NB4 (cell line): ENCODE results near the gene SGMS2.

ENCODE experiments used
- DNase-seq: peaks from one replicate; pipeline ENCODE4 v3.0.0; 2010; ENCODE audit warnings: low read depth
- H3K4me3 ChIP-seq: one replicate; pipeline ENCODE4 v1.5.1; 2011; ENCODE audit warnings: mild to moderate bottlenecking, low read depth, low read length, moderate library complexity
- CTCF ChIP-seq: IDR thresholded peaks from one replicate; pipeline ENCODE4 v1.5.1; 2012; ENCODE audit warnings: low read depth, low read length
- MAX ChIP-seq: IDR thresholded peaks from 2 replicates; pipeline ENCODE4 v1.6.1; 2011; ENCODE audit warnings: low read depth, low read length
- MYC ChIP-seq: IDR thresholded peaks from 2 replicates; pipeline ENCODE4 v1.6.1; 2011; ENCODE audit warnings: low read depth, low read length
- POLR2A ChIP-seq: IDR thresholded peaks from 2 replicates; pipeline ENCODE4 v1.6.1; 2011; ENCODE audit warnings: mild to moderate bottlenecking; ENCODE audit not compliant: insufficient read length; ENCODE audit errors: extremely low read depth

The SGMS2 gene

GRCh38 chr4:107793996-107794395 lies 30.7 kb upstream of the SGMS2 start:
- DNase-seq = no peak
- no peak for TF ChIP-seq POLR2A
- no peak for TF ChIP-seq CTCF
- TF ChIP-seq MAX = no peak
- no peak for TF ChIP-seq MYC
- H3K4me3 ChIP-seq = no peak overlapping the region

- TF ChIP-seq MAX = no peak
- TF ChIP-seq CTCF = no peak
- no peak for TF ChIP-seq POLR2A
- no peak for TF ChIP-seq MYC
- no peak for DNase-seq
- H3K4me3 ChIP-seq = no peak overlapping the region
Observed at GRCh38 chr4:107799669-107800450, 24.9 kb upstream of the SGMS2 start.

- TF ChIP-seq MAX (no peak), POLR2A (no peak), MYC (no peak), CTCF (no peak)
- no peak overlapping the region for H3K4me3 ChIP-seq
- DNase-seq = no peak
Observed at GRCh38 chr4:107800706-107801105, 24.0 kb upstream of the SGMS2 start.

- TF ChIP-seq MYC (no peak), MAX (no peak), CTCF (no peak), POLR2A (no peak)
- no peak overlapping the region for H3K4me3 ChIP-seq
- no peak for DNase-seq
Observed at GRCh38 chr4:107801766-107802211, 22.9 kb upstream of the SGMS2 start.

- no peak for DNase-seq
- no peak for TF ChIP-seq MAX
- no peak for TF ChIP-seq MYC
- no peak for TF ChIP-seq CTCF
- no peak for TF ChIP-seq POLR2A
- H3K4me3 ChIP-seq = no peak overlapping the region
Observed at GRCh38 chr4:107804956-107805355, 19.8 kb upstream of the SGMS2 start.
